HG03442 (cell line): ENCODE measurements around the gene PCYT1B.
A peak's percentile ranks its signal among the peaks of the same experiment; 100 is the strongest.
"Not testable (repeated sequence)": the region's sequence is repeated elsewhere in the genome, so short reads cannot be mapped to it uniquely, and the experiment has no call there.

Experiments used
- ATAC-seq: cut with Tn5 transposase; IDR thresholded peaks from one replicate; pipeline ENCODE4 v1.9.1; 2021; ENCODE audit warnings: mild to moderate bottlenecking, moderate library complexity; ENCODE audit not compliant: unreplicated experiment

The PCYT1B gene

GRCh38 chrX:24647257-24648058, at the start of gene PCYT1B:
PCYT1B (minus strand) TSS chrX:24647347; CDS start chrX:24647105, 242 bp downstream.
- peak; percentile 83 for ATAC-seq

- no peak for ATAC-seq
Measured at GRCh38 chrX:24696294-24696693, 49.1 kb upstream of the PCYT1B start.

- no peak for ATAC-seq
Measured at GRCh38 chrX:24694825-24695224, 47.7 kb upstream of the PCYT1B start.

- peak; percentile 96 for ATAC-seq
Measured at GRCh38 chrX:24693453-24694202, 46.5 kb upstream of the PCYT1B start, which contains the start of gene POLA1. POLA1 (plus strand) TSS chrX:24693918; CDS start chrX:24693962, 44 bp downstream.

- no peak for ATAC-seq
Measured at GRCh38 chrX:24692305-24692704, 45.2 kb upstream of the PCYT1B start.

GRCh38 chrX:24684048-24684447, 36.9 kb upstream of the PCYT1B start:
- ATAC-seq: no peak

- no peak for ATAC-seq
Measured at GRCh38 chrX:24682739-24683432, 35.7 kb upstream of the PCYT1B start.

- ATAC-seq: no peak
Measured at GRCh38 chrX:24676403-24677024, 29.4 kb upstream of the PCYT1B start.

- no peak for ATAC-seq
Measured at GRCh38 chrX:24673424-24673823, 26.3 kb upstream of the PCYT1B start.

- no peak for ATAC-seq
Measured at GRCh38 chrX:24672701-24673190, 25.6 kb upstream of the PCYT1B start.

GRCh38 chrX:24668111-24668510, 21.0 kb upstream of the PCYT1B start:
- no peak for ATAC-seq

- no peak for ATAC-seq
Measured at GRCh38 chrX:24662352-24662751, 15.2 kb upstream of the PCYT1B start.

GRCh38 chrX:24661292-24661691, 14.1 kb upstream of the PCYT1B start:
- ATAC-seq: no peak

- ATAC-seq: no peak
Measured at GRCh38 chrX:24659646-24660045, 12.5 kb upstream of the PCYT1B start.

- ATAC-seq: no peak
Measured at GRCh38 chrX:24659106-24659505, 12.0 kb upstream of the PCYT1B start.

GRCh38 chrX:24658421-24658820, 11.3 kb upstream of the PCYT1B start:
- no peak for ATAC-seq

GRCh38 chrX:24657671-24658386, 10.7 kb upstream of the PCYT1B start:
- no peak for ATAC-seq

GRCh38 chrX:24655679-24656078, 8.5 kb upstream of the PCYT1B start:
- not testable (repeated sequence) for ATAC-seq

GRCh38 chrX:24651783-24652182, 4.6 kb upstream of the PCYT1B start:
- no peak for ATAC-seq

GRCh38 chrX:24648495-24648894, 1.3 kb upstream of the PCYT1B start:
- ATAC-seq: no peak
